Endometrium (tissue), 2 donors: ENCODE measurements around the gene ELL3.
"Not testable (repeated sequence)": the region's sequence is repeated elsewhere in the genome, so short reads cannot be mapped to it uniquely, and the experiment has no call there.

Experiments
- FAIRE-seq: peaks from 2 replicates; lab custom pipeline; 2012; peaks lifted over from hg19 to GRCh38; lab: Jason Lieb, UNC
- donor health status: control.
- donor health status: control.

Gene ELL3

GRCh38 chr15:43791993-43792760 is 15.4 kb upstream of the ELL3 start, which contains the start of gene SERF2:
TSS of gene SERF2 (plus strand) at chr15:43792320. CDS start at chr15:43792377, 57 bp downstream.
- peak; percentile 96 for FAIRE-seq

GRCh38 chr15:43789409-43789808 is 12.6 kb upstream of the ELL3 start:
- no peak for FAIRE-seq

GRCh38 chr15:43779016-43779415 is 2.2 kb upstream of the ELL3 start:
- no peak for FAIRE-seq

GRCh38 chr15:43777267-43777914 is 625 bp upstream of the ELL3 start:
- FAIRE-seq = no peak

- FAIRE-seq = no peak
Observed at GRCh38 chr15:43776101-43776717, 557 bp downstream of the ELL3 start.

GRCh38 chr15:43775411-43775965 is 1.3 kb downstream of the ELL3 start:
- FAIRE-seq = no peak

GRCh38 chr15:43774062-43774461 is 2.7 kb downstream of the ELL3 start:
- no peak for FAIRE-seq

- FAIRE-seq = no peak
Observed at GRCh38 chr15:43772624-43773023, 4.1 kb downstream of the ELL3 start.

GRCh38 chr15:43771816-43772215 is 5.0 kb downstream of the ELL3 start:
- no peak for FAIRE-seq

GRCh38 chr15:43769584-43770228 is 7.1 kb downstream of the ELL3 start:
- FAIRE-seq = no peak

- FAIRE-seq = no peak
Observed at GRCh38 chr15:43763819-43764446, 12.8 kb downstream of the ELL3 start.

- no peak for FAIRE-seq
Observed at GRCh38 chr15:43762824-43763223, 13.9 kb downstream of the ELL3 start.

GRCh38 chr15:43751885-43752284 is 24.9 kb downstream of the ELL3 start:
- FAIRE-seq = no peak

- no peak for FAIRE-seq
Observed at GRCh38 chr15:43749690-43750345, 26.9 kb downstream of the ELL3 start.

GRCh38 chr15:43748376-43748775 is 28.4 kb downstream of the ELL3 start:
- no peak for FAIRE-seq

GRCh38 chr15:43746903-43747309 is 29.9 kb downstream of the ELL3 start:
- FAIRE-seq = not testable (repeated sequence)

- not testable (repeated sequence) for FAIRE-seq
Observed at GRCh38 chr15:43746245-43746902, 30.4 kb downstream of the ELL3 start, which contains the start of gene PDIA3. TSS of gene PDIA3 (plus strand) at chr15:43746438. CDS start at chr15:43746540, 102 bp downstream.

- no peak for FAIRE-seq
Observed at GRCh38 chr15:43735416-43735815, 41.4 kb downstream of the ELL3 start.

- FAIRE-seq = not testable (repeated sequence)
Observed at GRCh38 chr15:43728053-43728725, 48.6 kb downstream of the ELL3 start.

GRCh38 chr15:43726306-43726705 is 50.5 kb downstream of the ELL3 start:
- FAIRE-seq = not testable (repeated sequence)
